ENCODE results near the gene CNTNAP5.

The CNTNAP5 gene

DNA sequence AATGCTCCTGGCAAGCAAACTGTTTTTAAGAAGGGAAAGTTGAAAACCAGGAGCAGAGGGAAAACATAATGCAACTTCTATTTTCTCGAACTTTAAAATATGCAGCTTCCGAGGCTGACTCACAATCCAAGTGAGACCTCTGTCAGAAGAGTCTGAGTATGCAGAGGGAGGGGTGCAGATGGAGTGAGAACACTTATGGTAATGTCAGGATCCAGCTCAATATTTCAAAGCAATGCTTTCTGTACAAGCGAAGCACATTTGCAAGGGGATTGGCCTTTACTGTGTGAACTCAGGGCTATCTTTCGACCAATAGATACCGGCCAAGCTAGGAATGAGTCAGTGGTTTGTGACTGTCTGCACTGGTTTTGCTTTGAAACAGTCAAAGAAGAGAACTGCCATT lies 242.7 kb downstream of the CNTNAP5 start:
- peak; percentile 47 for DNase-seq (ENCODE audit: low read depth)

- no peak for DNase-seq (ENCODE audit: low read depth)
These were observed 244.3 kb downstream of the CNTNAP5 start for GRCh38 chr2:124269348-124269747.

DNA sequence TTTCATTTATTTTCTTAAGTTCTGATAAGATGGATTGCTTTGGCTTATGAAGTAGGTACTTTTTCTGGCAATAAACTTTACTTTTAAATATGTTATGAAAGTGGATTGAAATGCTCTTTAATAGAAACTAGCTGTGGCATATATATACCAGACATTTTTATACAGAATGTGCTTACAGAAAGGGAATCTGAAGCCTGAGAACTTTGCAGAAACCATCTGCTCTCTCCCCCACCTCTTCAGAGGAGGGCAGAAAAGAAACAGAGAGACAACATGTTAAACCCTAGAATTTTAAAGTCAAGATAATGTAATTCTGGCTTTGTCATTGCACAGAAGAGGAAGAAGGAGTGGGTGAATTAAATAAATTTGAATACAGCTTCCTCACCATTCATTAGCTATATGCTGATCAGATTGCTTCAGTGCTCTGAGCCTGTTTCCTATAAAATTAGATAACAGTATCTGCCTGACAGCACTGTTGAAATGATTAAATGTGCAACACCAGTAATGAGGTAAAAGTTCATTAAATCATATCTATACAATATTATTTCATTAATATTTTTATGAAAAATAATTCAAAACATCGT lies 247.3 kb downstream of the CNTNAP5 start:
- DNase-seq (ENCODE audit: low read depth) = no peak

- no peak for DNase-seq (ENCODE audit: low read depth)
These were observed 256.5 kb downstream of the CNTNAP5 start for GRCh38 chr2:124281541-124281940.

- peak; percentile 26 for DNase-seq (ENCODE audit: low read depth)
These were observed 258.0 kb downstream of the CNTNAP5 start for GRCh38 chr2:124283096-124283495.

GRCh38 chr2:124286089-124286783 lies 261.1 kb downstream of the CNTNAP5 start:
- DNase-seq (ENCODE audit: low read depth) = peak; percentile 10

- DNase-seq (ENCODE audit: low read depth) = no peak
These were observed 264.0 kb downstream of the CNTNAP5 start for GRCh38 chr2:124289060-124289459.

GRCh38 chr2:124289615-124290014 lies 264.5 kb downstream of the CNTNAP5 start:
- no peak for DNase-seq (ENCODE audit: low read depth)

- no peak for DNase-seq (ENCODE audit: low read depth)
These were observed 271.4 kb downstream of the CNTNAP5 start for GRCh38 chr2:124296470-124296869.

- DNase-seq (ENCODE audit: low read depth) = no peak
These were observed 276.8 kb downstream of the CNTNAP5 start for GRCh38 chr2:124301915-124302314.

- DNase-seq (ENCODE audit: low read depth) = no peak
These were observed 283.4 kb downstream of the CNTNAP5 start for GRCh38 chr2:124308319-124309062.

GRCh38 chr2:124309563-124310138 lies 284.6 kb downstream of the CNTNAP5 start:
- DNase-seq (ENCODE audit: low read depth) = no peak

GRCh38 chr2:124310671-124311070 lies 285.6 kb downstream of the CNTNAP5 start:
- no peak for DNase-seq (ENCODE audit: low read depth)

GRCh38 chr2:124314084-124314483 lies 289.0 kb downstream of the CNTNAP5 start:
- no peak for DNase-seq (ENCODE audit: low read depth)

GRCh38 chr2:124315221-124315880 lies 290.3 kb downstream of the CNTNAP5 start:
- no peak for DNase-seq (ENCODE audit: low read depth)

GRCh38 chr2:124316133-124316532 lies 291.0 kb downstream of the CNTNAP5 start:
- DNase-seq (ENCODE audit: low read depth) = no peak

DNA sequence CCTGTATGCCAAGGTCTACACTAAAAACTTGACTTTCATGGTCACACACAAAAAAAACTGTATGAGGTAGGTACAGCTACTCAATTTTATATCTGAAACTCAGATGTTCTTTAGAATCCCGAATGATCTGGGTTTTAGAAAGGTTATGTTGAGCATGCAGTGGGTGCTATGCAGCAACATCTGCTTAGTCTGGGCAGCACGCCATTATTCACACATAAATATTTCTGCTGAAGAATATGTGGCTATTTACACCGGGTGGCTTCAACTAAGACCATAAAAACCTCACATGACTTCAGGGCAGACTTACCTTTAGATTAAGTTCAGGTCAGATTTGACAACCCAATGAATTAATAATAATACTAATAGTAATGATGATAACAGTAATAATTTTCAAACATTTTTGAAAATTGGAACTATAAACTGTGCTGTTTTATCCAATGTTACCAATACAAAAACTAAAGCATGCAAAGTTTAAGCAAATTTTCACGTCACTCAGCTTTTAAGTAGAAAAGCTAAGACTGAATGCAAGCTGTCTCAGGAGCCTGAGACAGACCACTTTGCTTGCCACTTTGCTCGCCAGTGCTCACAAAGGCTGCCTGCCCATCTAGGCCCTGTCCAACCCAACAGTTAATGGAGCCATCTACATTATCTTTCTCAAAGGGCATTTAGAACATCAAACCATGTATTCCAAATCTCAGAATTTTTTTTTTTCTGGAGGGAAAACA lies 292.0 kb downstream of the CNTNAP5 start:
- DNase-seq (ENCODE audit: low read depth) = no peak

GRCh38 chr2:124317628-124318027 lies 292.5 kb downstream of the CNTNAP5 start:
- DNase-seq (ENCODE audit: low read depth) = no peak

DNA sequence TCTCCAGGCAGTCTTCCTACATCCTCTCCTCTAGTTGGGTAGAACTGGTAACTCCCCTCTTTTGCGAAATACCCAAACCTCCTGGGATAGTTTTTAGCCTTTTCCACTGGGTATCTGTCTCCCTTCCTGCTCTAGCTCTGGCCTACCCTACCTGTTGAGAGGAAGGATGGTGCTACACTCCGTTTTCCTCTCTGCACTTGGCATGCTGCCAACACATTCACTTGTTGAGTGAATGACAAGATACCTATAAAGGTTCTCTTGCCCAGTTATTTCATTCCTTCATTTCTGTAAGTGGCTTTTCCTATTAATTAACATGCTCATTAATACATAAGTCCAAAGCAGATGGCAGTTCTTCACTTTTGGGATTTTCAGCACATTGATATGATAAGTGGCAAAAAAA lies 293.8 kb downstream of the CNTNAP5 start:
- no peak for DNase-seq (ENCODE audit: low read depth)

DNA sequence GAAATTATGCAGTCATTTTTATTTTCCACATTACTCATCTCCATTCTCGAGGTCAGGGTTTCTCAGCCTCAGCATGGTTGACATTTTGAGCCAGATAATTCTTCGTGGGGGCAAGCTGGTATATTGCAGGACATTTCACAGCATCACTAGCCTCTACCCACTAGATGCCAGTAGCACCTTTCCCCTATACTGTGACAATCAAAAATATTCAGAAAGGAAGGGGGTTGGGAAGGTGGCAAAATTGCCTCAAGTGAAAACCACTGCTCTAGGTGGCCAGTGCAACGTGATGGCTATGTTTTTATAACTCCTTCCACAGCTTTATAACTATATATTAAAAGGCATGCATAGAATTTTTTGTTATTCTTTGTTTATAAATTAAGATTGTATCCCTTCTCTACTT lies 294.5 kb downstream of the CNTNAP5 start:
- no peak for DNase-seq (ENCODE audit: low read depth)

DNA sequence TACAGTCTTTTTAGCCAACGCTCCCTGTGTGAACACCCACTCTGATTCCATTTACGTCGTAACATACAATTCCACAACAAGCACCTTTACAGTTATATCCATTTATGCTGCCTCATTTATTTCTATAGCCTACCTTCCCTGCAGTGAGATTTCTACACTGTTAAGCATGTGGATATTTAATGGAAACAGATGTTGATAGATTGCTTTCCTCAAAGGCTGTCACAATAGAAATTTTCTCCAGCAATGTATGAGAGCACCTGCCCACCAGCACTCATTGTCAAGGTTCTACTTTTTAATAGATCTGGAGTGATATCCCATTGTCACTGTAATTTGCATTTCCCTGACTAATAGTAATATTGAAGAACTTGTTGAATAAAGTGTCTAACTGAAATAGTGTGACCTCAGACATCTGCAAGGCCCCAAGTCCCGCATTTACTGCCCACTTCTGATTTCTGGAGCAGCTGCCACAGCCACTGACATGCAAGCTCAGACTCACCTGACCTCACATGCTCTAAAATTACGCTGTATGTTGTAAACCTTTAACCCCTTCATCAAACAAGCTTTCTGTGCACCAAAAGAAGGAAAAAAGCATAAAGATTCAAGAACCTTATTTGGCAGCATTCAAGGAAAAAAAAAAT lies 295.1 kb downstream of the CNTNAP5 start:
- DNase-seq (ENCODE audit: low read depth) = no peak

All from GM04504 (cell line).